Lower lobe of right lung (tissue), 2 donors: ENCODE results near the gene MRTFA. TPM values are rescaled to one million over a fixed set of nuclear protein-coding genes. Genes with fewer than 3 reads are reported as not detected.

ENCODE experiments used
- ATAC-seq, 2 donors: fragments of 200-7000 bp; cut with Tn5 transposase; one replicate each; pipeline ENCODE4 v1.9.1; 2020 to 2022; ENCODE audit warnings: mild to moderate bottlenecking in 2 of 2, moderate library complexity in 2 of 2
- DNase-seq: peaks from one replicate; pipeline ENCODE4 v3.0.0-alpha.2; 2020
- H3K27ac ChIP-seq: fragments of 200-600 bp; one replicate; pipeline ENCODE4 v1.8.0; 2022
- H3K27me3 ChIP-seq: fragments of 200-600 bp; one replicate; pipeline ENCODE4 v1.8.0; 2022; ENCODE audit warnings: low read depth
- H3K36me3 ChIP-seq: fragments of 200-600 bp; one replicate; pipeline ENCODE4 v1.8.0; 2022; ENCODE audit warnings: mild to moderate bottlenecking
- H3K4me1 ChIP-seq: fragments of 200-600 bp; one replicate; pipeline ENCODE4 v1.8.0; 2022
- H3K4me3 ChIP-seq: fragments of 200-600 bp; one replicate; pipeline ENCODE4 v1.8.0; 2022; ENCODE audit warnings: mild to moderate bottlenecking
- H3K9me3 ChIP-seq: fragments of 200-600 bp; one replicate; pipeline ENCODE4 v1.8.0; 2022
- CTCF ChIP-seq: fragments of 200-600 bp; IDR thresholded peaks from one replicate; pipeline ENCODE4 v1.8.0; 2022; ENCODE audit warnings: antibody characterized with exemption, mild to moderate bottlenecking
- intact Hi-C: fragments of 100-400 bp; cut with DNase I; formaldehyde crosslinking; loops from one replicate; pipeline ENCODE4 v1.11.0; 2022
- total RNA-seq: library from RNA; stranded (reverse); fragmentation: NEBNext Ultra II Directional; extraction: Animal tissue kit (Norgen Biotek cat#: 25700); gene quantifications from one replicate; pipeline ENCODE4 v1.2.1, GENCODE V29; 2021
- donor health status: DM: no; HTN: yes; CAD: no; lungs with severe emphysema.

The MRTFA gene
- total RNA-seq, 1 donor from 2014 or later = 54.2 TPM

- H3K27me3 ChIP-seq = no peaks in the 10 kb centered on the region
Measured at GRCh38 chr22:40432157-40432556, 204.4 kb downstream of the MRTFA start.

GRCh38 chr22:40430991-40431390 lies 205.5 kb downstream of the MRTFA start:
- Histone ChIP-seq H3K27me3 (no peaks in the 10 kb centered on the region), H3K36me3 (peaks cover 77% of the 10 kb centered on the region), H3K4me1 (peaks cover 31% of the 10 kb centered on the region), H3K4me3 (no peak overlapping the region), H3K27ac (no peak overlapping the region), H3K9me3 (no peaks in the 10 kb centered on the region)
- ATAC-seq = no peak
- no peak for TF ChIP-seq CTCF
- intact Hi-C loops = loop anchor here (10.0 kb wide), 1 partner anchor 214 kb away; no protein-coding TSS in a partner anchor
- no peak for DNase-seq

More at GRCh38 chr22:40432157-40432556, 204.4 kb downstream of the MRTFA start:
- no peak for DNase-seq
- intact Hi-C loops = loop anchor here (10.0 kb wide), 1 partner anchor 213 kb away; no protein-coding TSS in a partner anchor
- Histone ChIP-seq H3K9me3 (no peaks in the 10 kb centered on the region), H3K27ac (no peak overlapping the region), H3K36me3 (peaks cover 66% of the 10 kb centered on the region), H3K4me3 (no peak overlapping the region), H3K4me1 (peaks cover 35% of the 10 kb centered on the region)
- TF ChIP-seq CTCF = no peak
- ATAC-seq = no peak

- H3K4me3 ChIP-seq = no peak overlapping the region
- DNase-seq (no peak), ATAC-seq (no peak)
- H3K4me1 ChIP-seq = peaks cover 21% of the 10 kb centered on the region
- no peaks in the 10 kb centered on the region for H3K27me3 ChIP-seq
- intact Hi-C loops = no loop called here
- no peaks in the 10 kb centered on the region for H3K9me3 ChIP-seq
- TF ChIP-seq CTCF = no peak
- no peak overlapping the region for H3K27ac ChIP-seq
- peaks cover 86% of the 10 kb centered on the region for H3K36me3 ChIP-seq
Measured at GRCh38 chr22:40429481-40429880, 207.0 kb downstream of the MRTFA start.

GRCh38 chr22:40428796-40429195 lies 207.7 kb downstream of the MRTFA start:
- no peaks in the 10 kb centered on the region for H3K27me3 ChIP-seq
- H3K27ac ChIP-seq = no peak overlapping the region
- DNase-seq = no peak
- H3K36me3 ChIP-seq = peaks cover 87% of the 10 kb centered on the region
- no peaks in the 10 kb centered on the region for H3K9me3 ChIP-seq
- no peak for ATAC-seq
- no peak overlapping the region for H3K4me3 ChIP-seq
- peaks cover 15% of the 10 kb centered on the region for H3K4me1 ChIP-seq
- no peak for TF ChIP-seq CTCF
- intact Hi-C loops = no loop called here

GRCh38 chr22:40426594-40427333 lies 209.8 kb downstream of the MRTFA start:
- Histone ChIP-seq H3K4me3 (no peak overlapping the region), H3K27ac (no peak overlapping the region), H3K9me3 (no peaks in the 10 kb centered on the region), H3K36me3 (peaks cover 97% of the 10 kb centered on the region), H3K27me3 (no peaks in the 10 kb centered on the region), H3K4me1 (peaks cover 20% of the 10 kb centered on the region)
- no peak for TF ChIP-seq CTCF
- ATAC-seq = no peak
- intact Hi-C loops = no loop called here
- DNase-seq = no peak
